T-helper 9 cell (primary cell): Measurements from ENCODE around the gene C16orf87.
A peak's percentile ranks its signal among the peaks of the same experiment; 100 is the strongest.
"Not testable (repeated sequence)": the region's sequence is repeated elsewhere in the genome, so short reads cannot be mapped to it uniquely, and the experiment has no call there.

Experiments
- DNase-seq: peaks from one replicate; pipeline ENCODE4 v3.0.0-alpha.2; 2020

Gene C16orf87

DNA sequence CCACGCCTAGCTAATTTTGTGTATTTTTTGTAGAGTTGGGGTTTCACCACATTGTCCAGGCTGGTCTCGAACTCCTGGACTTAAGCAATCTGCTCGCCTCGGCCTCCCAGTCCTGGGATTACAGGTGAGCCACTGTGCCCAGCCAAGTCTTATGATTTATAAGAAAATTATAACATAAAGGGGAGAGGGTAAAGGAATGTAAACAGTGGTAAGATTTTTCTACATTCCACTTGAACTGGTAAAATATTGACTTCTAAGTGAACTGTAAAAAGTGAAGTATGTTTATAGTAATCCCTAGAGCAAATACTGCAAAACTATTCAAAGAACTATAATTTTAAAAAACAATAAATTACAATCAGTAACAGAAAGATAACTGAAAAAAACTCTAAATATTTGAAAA, 33.5 kb downstream of the C16orf87 start:
- DNase-seq: no peak

DNA sequence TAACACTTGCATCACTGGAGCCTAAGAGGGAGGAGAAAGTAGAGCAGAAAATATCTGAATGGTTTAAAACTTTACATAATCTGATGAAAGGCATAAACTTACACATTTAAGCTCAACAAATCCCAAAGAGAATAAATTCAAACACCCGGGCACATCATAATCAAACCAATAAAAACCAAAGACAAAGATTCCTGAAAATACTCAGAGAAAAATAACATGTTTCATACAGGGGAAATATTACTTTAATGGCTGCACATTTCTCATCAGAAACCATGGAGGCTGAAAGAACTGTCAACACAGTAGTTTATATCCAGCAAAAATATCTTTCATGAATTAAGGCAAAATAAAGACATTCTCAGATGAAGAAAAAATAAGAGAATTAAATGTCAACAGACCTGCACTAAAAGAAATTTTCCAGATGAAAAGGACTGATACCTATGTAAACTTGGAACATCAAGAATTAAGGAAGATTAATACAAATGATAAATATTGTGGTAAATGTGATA, 34.2 kb downstream of the C16orf87 start:
- DNase-seq: no peak

DNA sequence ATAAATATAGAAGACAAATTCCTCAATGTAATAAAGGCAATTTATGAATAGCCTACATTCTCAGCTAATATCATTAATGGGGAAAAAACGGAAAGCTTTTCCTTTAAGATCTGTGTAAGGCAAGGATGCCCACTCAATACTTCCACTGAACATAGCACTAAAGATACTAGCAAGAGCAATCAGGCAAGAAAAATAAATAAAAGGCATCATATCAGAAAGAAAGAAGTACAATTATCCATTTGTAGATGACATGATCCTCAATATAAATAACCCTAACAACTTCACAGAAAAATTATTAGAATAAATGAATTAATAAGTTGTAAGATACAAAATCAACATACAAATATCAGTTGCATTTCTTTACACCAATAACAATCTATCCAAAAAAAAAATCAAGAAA, 37.1 kb downstream of the C16orf87 start:
- DNase-seq: no peak

DNA sequence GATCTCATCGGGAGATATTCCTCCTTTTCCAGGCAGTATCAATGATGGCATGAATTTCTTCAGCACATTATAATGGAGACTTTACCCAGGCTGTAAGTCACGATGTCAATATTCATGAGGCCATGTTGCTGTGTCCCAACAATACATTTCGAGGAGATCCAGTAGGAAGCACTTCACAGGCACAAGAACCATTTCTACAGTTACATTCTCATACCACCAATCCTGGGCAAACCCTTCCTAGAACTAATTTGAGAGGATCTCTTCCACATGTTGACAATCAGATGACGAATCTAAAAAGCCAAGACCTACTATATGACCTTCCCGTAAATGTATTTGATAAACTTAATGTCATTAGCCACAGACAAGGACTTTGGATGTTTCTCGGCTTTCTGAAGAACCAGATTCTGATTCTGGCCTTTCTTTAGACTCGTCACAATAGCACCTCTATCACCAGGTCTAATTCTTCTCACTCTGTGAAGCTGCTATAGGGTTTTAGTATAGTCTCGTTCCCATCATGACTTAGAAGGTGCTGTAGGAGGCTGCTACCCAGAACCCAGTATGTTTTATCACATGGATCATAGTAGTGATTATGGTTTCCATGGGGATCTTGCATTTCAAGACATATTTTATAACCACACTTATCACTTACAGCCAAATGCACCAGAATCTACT, 40.2 kb downstream of the C16orf87 start:
- no peak for DNase-seq

DNA sequence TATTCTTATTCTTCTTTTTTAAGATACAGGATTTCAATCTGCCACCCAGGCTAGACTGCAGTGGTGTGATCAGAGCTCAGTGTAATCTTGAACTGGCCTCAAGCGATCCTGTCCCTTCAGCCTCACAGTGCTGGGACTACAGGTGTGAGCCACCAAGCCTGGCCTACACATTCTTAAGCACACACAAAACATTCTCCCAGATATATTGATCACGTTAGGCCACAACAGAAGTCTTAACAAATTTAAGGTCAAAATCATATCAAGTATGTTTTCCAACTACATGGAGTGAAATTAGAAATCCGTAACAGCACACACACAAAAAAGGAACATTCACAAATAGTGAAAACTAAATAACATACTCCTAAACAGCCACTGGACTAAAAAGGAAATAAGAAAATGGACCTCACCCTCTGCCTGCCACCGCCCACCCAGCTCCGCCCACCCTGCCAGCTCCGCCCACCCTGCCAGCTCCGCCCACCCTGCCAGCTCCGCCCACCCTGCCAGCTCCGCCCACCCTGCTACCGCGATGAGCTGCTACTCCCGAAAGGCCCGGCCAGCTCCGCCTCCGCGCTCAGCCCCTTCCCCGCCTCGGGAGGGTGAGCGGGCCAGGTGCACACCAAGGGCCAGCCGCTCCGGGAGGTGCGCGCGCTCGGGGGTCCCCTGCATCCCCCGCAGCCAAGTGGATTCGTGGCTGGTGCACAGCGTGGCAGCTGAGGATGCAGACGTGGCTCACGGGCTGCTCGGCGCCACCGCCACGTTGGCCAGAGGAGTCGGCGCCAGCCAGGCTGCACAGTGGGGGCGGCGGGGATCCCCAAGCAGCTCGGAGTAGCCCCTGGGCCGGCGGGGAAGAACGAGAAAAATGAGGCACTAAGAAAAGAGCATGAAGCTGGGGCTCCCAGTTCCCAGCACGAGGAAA, 41.2 kb downstream of the C16orf87 start:
- DNase-seq: peak; percentile 72

DNA sequence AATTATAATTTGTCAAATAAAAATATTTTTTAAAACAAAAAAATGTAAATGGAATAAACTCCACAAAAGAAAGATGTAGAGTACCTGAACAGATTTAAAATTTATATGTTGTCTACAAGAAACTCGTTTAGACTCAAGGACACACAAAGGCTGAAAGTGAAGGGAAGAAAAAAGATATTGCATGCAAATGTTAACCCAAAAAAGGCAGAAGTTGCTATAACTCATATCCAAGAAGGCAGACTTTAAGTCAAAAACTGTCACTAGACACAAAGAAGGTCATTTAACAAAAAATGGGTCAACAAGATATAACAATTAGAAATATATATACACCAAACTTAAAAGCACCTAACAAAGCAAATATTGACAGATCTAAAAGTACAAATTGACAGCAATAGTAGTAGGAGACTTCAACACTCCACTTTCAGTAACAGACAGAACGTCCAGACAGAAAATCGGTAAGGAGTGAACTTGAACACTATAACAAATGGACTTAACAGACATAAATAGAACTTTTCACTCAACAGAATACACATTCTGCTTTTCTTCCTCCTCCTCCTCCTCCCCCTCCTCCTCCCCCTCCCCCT, 42.0 kb downstream of the C16orf87 start:
- DNase-seq: no peak

DNA sequence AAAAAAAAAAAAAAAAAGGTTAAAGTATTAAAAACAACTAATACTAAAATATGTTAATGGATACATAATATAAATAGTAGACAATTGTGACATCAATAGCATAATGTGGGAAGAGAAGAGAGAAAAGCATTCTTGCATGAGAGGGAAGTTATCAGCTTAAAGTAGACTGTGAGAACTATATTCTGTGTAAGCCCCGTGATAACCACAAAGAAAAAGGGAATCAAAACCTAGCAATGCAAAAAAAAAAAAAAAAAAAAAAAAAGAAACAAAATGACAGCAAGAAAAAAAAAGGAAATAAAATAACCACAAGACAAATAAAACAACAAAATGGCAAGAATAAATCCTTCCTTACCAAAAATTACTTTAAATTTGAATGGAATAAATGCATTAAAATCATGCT, 43.1 kb downstream of the C16orf87 start:
- DNase-seq: no peak

DNA sequence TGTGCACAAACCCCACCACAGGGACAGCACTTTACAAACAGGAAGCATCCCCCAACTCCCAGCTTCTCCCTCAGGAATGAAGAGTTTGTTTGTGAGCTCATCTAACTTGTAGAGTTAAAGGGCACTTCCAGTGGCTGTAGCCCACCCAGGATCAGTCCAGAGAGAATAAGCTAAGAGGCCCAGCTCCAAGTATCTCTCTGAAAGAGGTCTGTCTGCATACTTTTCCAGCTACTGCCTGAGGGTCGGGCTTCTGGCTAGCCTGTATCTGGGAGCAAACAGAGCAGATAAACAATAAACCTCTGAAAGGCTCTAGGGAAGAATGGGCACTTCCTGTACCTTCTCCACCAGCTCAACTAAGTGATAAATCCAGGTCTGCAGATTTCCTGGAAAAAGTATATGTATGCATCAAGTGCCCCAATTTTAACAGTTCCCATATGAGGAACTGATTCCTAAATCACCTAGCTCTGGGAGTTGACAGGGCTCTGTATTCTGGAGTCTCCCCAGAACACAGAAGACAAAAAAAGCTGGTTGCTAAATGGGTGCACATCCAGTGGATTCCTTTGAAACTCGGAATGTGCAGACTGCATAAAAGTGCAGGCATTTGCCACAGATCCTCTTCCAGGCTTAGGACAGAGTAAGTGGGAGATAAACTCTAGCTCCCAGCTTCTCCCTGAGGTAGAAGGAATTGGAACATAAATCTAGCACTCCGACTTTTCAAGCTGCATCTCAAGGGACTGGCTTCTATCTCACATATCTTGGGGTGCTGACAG, 45.7 kb downstream of the C16orf87 start:
- DNase-seq: no peak

DNA sequence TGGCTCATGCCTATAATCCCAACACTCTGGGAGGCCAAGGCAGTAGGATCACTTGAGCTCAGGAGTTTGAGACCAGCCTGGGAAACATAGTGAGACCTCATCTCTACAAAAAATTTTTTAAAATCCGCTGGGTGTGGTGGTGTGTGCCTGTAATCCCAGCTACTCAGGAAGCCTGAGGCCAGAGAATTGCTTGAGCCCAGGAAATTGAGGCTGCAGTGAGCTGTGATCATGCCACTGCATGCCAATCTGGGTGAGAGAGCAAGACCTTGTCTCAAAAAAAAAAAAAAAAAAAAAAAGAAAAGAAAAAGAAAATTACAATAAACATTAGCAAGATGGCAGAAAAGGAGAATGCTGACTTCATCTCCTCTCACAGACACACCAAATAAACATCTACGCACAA, 46.4 kb downstream of the C16orf87 start:
- not testable (repeated sequence) for DNase-seq

DNA sequence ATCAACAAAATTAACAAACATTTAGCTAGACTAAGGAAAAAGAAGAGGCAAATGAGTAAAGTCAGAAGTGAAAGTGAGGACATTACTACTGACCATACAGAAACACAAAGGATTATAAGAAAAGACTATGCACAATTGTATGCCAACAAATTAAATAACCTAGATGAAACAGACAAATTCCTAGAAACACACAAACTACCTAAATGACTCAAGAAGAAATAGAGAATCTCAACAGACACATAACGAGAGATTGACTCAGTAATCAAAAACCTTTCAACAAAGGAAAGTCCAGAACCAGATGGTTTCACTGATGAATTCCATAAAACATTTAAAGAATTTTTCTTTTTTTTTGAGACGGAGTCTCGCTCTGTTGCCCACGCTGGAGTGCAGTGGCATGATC, 47.2 kb downstream of the C16orf87 start:
- no peak for DNase-seq

DNA sequence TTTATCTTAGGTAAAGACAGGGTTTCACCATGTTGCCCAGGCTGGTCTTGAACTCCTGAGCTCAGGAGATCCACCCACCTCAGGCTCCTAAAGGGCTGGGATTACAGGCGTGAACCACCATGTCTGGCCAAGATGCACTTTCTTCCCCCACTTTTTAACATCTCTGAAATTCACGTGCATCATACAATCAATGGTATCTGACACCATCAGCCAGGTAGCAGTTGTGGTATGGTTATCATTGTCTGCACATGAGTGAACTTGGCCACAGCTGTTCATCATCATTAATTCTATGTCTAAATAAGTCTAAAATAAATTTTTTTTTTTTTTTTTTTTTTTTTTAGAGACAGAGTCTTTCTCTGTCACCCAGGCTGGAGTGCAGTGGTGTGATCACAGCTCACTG, 48.7 kb downstream of the C16orf87 start:
- no peak for DNase-seq

DNA sequence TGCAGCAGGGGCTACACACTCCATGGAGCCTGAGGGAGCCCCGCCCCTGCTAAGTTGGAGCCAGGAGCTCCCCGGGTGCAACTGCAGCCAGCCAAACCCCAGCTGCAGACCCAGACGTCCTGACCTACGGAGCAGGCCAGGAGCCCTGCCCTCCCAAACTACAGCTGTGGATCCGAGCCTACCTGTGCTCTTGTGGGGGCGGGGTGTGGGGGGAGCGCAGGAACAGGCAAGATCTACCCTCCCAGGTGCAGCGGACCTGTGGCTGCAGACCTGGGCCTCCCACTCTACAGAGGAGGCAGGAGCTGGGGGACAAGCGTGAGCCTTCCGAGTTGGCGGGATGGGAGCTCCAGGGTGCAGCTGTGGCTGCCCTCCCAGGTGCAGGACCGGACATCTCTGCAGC, 53.2 kb downstream of the C16orf87 start:
- no peak for DNase-seq

DNA sequence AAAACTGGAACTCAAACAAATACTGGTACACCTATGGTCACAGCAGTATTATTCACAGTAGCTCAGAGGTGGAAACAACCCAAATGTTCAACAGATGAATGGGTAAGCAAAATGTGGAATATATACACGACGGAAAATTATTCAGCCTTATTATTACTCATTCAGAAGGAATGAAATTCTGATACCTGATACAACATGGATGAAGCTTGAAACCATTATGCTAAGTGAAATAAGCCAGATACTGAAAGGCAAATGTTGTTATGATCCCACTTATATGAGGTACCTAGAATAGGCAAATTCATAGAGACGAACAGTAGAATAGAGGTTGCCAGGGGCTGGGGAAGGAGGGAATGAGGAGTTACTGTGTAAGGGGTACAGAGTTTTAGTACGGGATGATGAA, 55.8 kb downstream of the C16orf87 start:
- no peak for DNase-seq

DNA sequence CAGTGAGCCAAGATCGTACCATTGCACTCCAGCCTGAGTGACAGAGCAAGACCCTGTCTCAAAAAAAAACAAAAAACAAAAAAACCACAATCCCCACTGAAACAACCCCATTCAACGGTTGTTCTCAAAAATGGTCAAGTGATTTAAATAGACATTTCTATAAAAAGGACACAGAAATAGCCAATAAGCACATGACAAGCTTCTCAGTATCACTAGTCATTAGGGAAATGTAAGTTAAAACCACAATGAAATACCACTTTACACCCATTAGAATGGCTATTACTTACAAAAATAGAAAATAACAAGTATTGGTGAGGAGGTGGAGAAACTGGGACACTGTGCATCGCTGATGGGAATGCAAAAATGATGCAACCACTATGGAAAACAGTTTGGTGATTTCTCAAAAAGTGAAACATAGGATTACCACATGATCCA, 56.2 kb downstream of the C16orf87 start:
- no peak for DNase-seq

DNA sequence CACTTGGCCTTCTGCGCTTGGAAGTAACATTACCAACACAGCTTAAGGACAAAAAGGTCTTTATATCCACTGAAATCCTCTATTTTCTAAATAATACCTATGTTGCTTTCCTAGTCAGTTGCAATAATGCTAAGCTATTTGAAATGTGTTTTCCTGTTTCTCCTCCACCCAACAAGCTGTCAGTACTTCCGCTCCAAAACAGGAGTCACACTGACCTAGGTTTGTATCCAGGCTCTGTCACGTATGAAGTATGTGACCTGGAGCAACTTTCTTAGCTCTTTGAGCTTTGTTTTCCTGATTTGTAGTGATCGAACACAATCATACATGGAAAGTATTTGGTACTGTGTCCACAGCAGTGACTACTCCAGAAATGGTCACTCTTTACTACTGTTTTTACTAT, 58.5 kb downstream of the C16orf87 start:
- DNase-seq: no peak

DNA sequence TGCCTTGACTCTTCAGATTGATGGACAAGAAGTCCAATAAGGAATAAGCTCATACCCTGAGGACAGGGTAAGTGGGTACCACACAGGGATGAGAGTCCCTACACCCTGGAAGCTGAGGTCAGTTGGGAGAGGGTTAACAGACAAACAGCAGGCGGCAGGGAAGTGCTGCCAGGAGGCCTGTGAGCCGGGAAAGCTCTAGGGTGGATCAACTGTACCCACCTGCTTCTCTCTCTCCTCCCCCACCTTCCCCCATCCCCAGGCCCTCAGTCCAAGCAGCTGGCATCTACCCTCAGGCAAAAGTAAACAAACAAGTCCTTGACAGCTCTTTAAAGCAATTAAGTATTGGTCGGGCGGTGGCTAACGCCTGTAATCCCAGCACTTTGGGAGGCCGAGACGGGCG, 62.2 kb downstream of the C16orf87 start:
- no peak for DNase-seq

DNA sequence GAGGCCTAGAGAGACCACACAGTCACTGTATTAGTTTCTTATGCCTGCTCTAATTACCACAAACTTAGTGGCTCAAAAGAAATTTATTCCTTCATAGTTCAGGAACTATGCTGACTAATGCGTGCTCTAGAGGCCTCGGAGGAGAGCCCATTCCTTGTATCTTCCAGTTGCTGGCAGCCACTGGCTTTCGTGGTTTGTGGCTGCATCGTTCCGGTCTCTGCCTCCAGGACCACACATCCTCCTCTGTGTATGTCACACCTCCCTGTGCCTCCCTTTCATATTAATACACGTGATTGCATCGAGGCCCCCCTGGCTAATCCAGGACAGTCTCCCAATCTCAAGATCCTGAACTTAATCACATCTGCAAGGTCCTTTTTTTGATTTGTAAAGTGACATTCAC, 65.9 kb downstream of the C16orf87 start:
- DNase-seq: no peak

DNA sequence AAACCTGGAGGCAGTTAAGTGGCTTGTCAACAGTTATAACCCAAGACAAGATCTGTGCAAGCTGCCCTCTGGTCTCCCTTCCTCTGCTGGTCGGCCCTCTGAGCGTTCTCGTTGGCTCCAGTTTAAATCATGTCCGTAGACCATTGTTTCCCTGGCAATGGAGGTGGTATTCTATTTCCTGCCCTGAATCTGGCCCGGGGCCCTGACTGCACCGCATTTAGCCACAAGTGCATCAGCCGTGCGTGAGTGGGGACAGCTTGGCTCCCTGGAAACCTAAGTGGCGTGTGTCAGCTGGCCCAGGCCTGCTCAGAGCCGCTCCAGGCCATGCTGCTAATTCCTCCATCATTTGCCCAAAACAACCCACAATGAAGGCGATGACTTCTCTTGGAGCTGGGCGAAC, 67.8 kb downstream of the C16orf87 start:
- DNase-seq: no peak

DNA sequence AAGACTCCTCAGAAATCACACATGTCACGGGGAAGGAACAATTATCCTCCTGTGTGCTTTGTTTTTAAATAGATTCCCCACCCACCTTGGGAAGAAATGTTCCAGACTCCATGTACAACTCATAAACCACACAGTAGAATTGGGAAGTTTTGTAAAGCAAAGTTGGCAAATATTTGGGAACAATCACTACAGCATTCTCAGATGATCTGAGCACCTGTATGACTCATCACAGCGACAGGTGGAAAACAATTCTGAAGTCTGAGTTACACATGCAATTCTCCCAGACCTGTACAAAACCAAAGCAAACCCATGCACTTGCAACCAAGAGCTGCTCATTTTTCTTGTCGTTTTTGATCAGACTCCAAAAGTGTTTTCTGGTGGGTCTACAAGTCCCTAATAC, 68.4 kb downstream of the C16orf87 start:
- no peak for DNase-seq

DNA sequence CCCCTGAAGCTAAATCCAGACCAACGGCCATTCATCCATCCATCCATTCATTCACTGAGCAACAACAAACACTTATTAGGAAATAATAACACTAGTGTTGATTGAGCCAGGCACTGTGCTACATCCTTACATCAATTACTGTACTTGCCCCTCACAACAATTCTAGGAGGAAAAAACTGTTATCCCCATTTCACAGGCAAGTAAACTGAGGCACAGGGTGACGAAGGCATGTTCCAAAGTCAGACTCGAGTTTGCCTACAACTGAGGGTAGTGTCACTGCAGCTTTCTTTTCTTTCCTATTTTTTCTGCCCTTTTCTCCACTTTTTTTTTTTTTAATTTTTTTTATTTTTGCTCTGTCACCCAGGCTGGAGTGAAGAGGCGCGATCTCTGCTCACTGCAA, 71.7 kb downstream of the C16orf87 start:
- DNase-seq: no peak

DNA sequence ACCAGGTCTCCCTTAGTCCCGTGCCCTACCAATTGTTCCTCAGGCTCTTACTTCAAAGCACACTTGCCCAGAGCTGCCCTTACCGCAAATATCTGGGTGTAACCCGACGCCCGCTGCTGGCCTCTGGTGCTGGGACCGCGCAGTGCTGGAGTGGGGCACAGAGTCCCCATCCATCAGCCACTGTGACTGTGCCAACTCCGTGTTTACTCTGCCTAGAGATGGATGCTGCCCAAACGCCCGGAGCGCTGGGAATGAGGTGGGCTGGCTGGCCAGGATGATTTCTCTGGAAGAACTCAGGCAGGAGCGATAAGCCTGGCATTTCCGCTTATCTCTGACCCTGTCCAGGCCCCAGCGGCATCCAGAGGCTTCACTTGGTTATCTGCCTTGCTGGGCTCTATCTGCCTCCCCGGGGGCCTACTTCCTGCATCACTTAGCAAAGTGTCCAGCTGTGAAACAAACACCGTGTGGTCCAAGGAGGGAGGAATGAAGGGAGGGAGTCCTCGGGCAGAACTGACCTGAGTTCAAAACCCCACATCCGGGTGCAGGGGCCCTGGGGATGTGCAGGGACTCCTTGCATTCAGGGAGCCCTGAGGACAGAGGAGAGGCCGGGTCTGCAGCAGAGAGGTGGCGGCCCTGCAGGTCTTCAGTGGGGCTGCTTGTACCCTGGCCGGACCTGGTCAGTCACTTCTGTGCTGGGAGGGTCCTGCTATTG, 73.5 kb downstream of the C16orf87 start:
- DNase-seq: no peak

DNA sequence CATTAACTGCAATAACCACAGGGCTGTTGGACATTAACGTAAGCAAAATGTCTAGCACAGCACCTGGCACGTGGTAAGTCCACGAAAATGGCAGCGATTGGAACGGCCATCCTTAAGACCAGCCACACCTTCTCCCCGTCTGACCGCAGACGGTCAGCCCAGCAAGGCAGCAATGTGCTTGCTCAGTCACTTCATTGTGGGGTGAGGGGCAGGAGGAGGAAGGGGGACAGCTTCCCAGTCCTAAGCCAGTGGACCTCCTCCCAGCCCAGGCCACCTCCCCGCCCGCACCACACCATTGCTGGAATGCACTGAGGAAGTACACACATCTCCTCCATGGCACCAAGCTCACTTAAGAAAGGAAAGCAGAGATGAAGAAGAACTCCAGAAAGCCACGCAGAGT, 74.2 kb downstream of the C16orf87 start:
- DNase-seq: no peak
